VCaP (cell line): Measurements from ENCODE around the gene HEPH.
"Not testable (repeated sequence)": the region's sequence is repeated elsewhere in the genome, so short reads cannot be mapped to it uniquely, and the experiment has no call there.

Source experiments
- H3K27ac ChIP-seq: fragments of 450-650 bp; 2 replicates; pipeline ENCODE4 v1.5.1; 2017
- CTCF ChIP-seq: fragments of 450-650 bp; conservative IDR thresholded peaks from 2 replicates; pipeline ENCODE4 v1.5.1; 2017; ENCODE audit warnings: mild to moderate bottlenecking, moderate library complexity

The HEPH gene

GRCh38 chrX:66221856-66222255, 57.8 kb downstream of the HEPH start:
- no peak overlapping the region for H3K27ac ChIP-seq
- TF ChIP-seq CTCF: no peak

- TF ChIP-seq CTCF: no peak
- no peak overlapping the region for H3K27ac ChIP-seq
These were observed 68.2 kb downstream of the HEPH start for GRCh38 chrX:66232296-66232695.

- no peak overlapping the region for H3K27ac ChIP-seq
These were observed 69.2 kb downstream of the HEPH start for GRCh38 chrX:66233209-66233608.

GRCh38 chrX:66233904-66234303, 69.9 kb downstream of the HEPH start:
- H3K27ac ChIP-seq: not testable (repeated sequence)

More at GRCh38 chrX:66233209-66233608, 69.2 kb downstream of the HEPH start:
- no peak for TF ChIP-seq CTCF

- TF ChIP-seq CTCF: no peak
- no peak overlapping the region for H3K27ac ChIP-seq
These were observed 91.4 kb downstream of the HEPH start for GRCh38 chrX:66255359-66255967.

- TF ChIP-seq CTCF: no peak
- H3K27ac ChIP-seq: no peak overlapping the region
These were observed 98.8 kb downstream of the HEPH start for GRCh38 chrX:66262807-66263206.
